Measurements from ENCODE around the gene TBP.
A peak's percentile ranks its signal among the peaks of the same experiment; 100 is the strongest.
"Not testable (repeated sequence)": the region's sequence is repeated elsewhere in the genome, so short reads cannot be mapped to it uniquely, and the experiment has no call there.

TBP gene

GRCh38 chr6:170514908-170515307 is 39.3 kb upstream of the TBP start:
- H3K36me3 ChIP-seq (ENCODE audit: control insufficient read depth, insufficient read depth, low read length) = no peaks in the 10 kb centered on the region; the same call in 1 of the 2 replicates
- no peaks in the 10 kb centered on the region for H3K27me3 ChIP-seq (ENCODE audit: control insufficient read depth, insufficient read depth, low read length)
- H3K27ac ChIP-seq (ENCODE audit: low read length) = no peak overlapping the region
- no peak for DNase-seq (ENCODE audit: low read depth, low spot score)
- no peaks in the 10 kb centered on the region; the same call in 1 of the 2 replicates for H3K4me1 ChIP-seq (ENCODE audit: control insufficient read depth, insufficient read depth, low read length)
- H3K4me3 ChIP-seq (ENCODE audit: low read length) = no peak overlapping the region
- WGBS (ENCODE audit: insufficient coverage, insufficient read length) = no CpG with 5 or more reads among the region's 1 CpG
- H3K9me3 ChIP-seq (ENCODE audit: control insufficient read depth, insufficient read depth, low read length) = no peaks in the 10 kb centered on the region

- H3K9me3 ChIP-seq (ENCODE audit: control insufficient read depth, insufficient read depth, low read length) = no peaks in the 10 kb centered on the region
- no peaks in the 10 kb centered on the region for H3K4me1 ChIP-seq (ENCODE audit: control insufficient read depth, insufficient read depth, low read length)
- WGBS (ENCODE audit: insufficient coverage, insufficient read length) = no CpG with 5 or more reads among the region's 4 CpGs
- peak; percentile 35 for DNase-seq (ENCODE audit: low read depth, low spot score)
- H3K27me3 ChIP-seq (ENCODE audit: control insufficient read depth, insufficient read depth, low read length) = no peaks in the 10 kb centered on the region
- no peak overlapping the region for H3K27ac ChIP-seq (ENCODE audit: low read length)
- H3K36me3 ChIP-seq (ENCODE audit: control insufficient read depth, insufficient read depth, low read length) = no peaks in the 10 kb centered on the region
- no peak overlapping the region for H3K4me3 ChIP-seq (ENCODE audit: low read length)
Observed at GRCh38 chr6:170516783-170517616, 37.2 kb upstream of the TBP start.

DNA sequence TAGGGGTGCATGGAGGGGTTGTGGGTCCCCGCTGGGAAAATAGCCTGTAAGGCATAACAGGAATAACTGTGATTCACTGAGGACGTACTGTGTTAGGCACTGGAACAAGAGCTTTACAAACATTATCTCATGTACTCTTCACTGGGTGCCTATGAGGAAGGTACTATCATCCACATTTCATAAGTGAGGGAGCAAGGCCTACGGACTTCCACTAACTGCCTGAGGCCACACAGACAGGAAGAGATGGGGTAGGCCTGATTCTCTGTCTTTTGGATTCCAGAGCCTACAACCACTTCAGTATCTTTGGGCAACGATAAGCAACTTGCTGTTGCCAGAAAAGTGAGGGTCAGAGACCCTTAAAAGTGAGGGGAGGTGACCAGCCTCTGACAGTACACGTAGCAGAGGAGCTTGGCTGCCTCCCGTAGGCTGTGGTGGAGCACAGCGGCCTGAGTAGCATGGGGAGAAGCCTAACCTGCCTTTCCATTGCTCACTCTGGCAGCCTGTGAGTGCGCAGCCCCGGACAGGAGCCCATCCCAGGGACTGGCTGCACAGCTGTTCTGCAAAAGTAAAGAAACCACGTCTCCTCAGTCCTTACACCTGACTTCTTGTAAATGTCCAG is 31.5 kb upstream of the TBP start:
- no CpG with 5 or more reads among the region's 10 CpGs for WGBS (ENCODE audit: insufficient coverage, insufficient read length)
- no peak overlapping the region for H3K4me3 ChIP-seq (ENCODE audit: low read length)
- H3K27ac ChIP-seq (ENCODE audit: low read length) = no peak overlapping the region
- DNase-seq (ENCODE audit: low read depth, low spot score) = peak; percentile 41
- H3K4me1 ChIP-seq (ENCODE audit: control insufficient read depth, insufficient read depth, low read length) = no peaks in the 10 kb centered on the region
- H3K9me3 ChIP-seq (ENCODE audit: control insufficient read depth, insufficient read depth, low read length) = no peaks in the 10 kb centered on the region
- no peaks in the 10 kb centered on the region for H3K36me3 ChIP-seq (ENCODE audit: control insufficient read depth, insufficient read depth, low read length)
- 0 out of 2 replicates have a peak, but pooled peaks cover 1% of the 10 kb centered on the region for H3K27me3 ChIP-seq (ENCODE audit: control insufficient read depth, insufficient read depth, low read length)

GRCh38 chr6:170523256-170524171 is 30.7 kb upstream of the TBP start:
- no peaks in the 10 kb centered on the region for H3K4me1 ChIP-seq (ENCODE audit: control insufficient read depth, insufficient read depth, low read length)

DNA sequence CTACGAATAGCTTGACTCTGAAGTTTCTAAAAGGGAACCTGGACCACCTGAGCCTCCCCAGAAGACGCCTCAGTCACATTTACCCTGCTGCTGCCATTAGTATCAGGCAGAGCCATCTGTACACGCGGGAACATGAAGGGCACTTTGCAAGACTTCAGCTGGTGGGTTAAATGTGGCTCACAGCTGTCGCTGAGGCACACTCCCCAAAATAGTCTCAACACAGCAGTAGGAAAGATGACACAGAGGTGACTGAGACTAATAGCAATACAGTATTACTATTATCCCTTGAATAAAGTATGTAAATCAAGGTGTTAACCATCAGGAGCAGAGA is 30.0 kb upstream of the TBP start:
- Histone ChIP-seq H3K4me3 (ENCODE audit: low read length) (no peak overlapping the region), H3K36me3 (ENCODE audit: control insufficient read depth, insufficient read depth, low read length) (no peaks in the 10 kb centered on the region), H3K9me3 (ENCODE audit: control insufficient read depth, insufficient read depth, low read length) (no peaks in the 10 kb centered on the region), H3K27me3 (ENCODE audit: control insufficient read depth, insufficient read depth, low read length) (0 out of 2 replicates have a peak, but pooled peaks cover 1% of the 10 kb centered on the region), H3K4me1 (ENCODE audit: control insufficient read depth, insufficient read depth, low read length) (no peaks in the 10 kb centered on the region), H3K27ac (ENCODE audit: low read length) (no peak overlapping the region)
- DNase-seq (ENCODE audit: low read depth, low spot score) = no peak
- no CpG with 5 or more reads among the region's 5 CpGs for WGBS (ENCODE audit: insufficient coverage, insufficient read length)

More at GRCh38 chr6:170523256-170524171, 30.7 kb upstream of the TBP start:
- WGBS (ENCODE audit: insufficient coverage, insufficient read length) = no CpG with 5 or more reads among the region's 9 CpGs
- Histone ChIP-seq H3K27ac (ENCODE audit: low read length) (no peak overlapping the region), H3K36me3 (ENCODE audit: control insufficient read depth, insufficient read depth, low read length) (no peaks in the 10 kb centered on the region), H3K27me3 (ENCODE audit: control insufficient read depth, insufficient read depth, low read length) (0 out of 2 replicates have a peak, but pooled peaks cover 1% of the 10 kb centered on the region), H3K4me3 (ENCODE audit: low read length) (no peak overlapping the region), H3K9me3 (ENCODE audit: control insufficient read depth, insufficient read depth, low read length) (no peaks in the 10 kb centered on the region)
- DNase-seq (ENCODE audit: low read depth, low spot score) = no peak

DNA sequence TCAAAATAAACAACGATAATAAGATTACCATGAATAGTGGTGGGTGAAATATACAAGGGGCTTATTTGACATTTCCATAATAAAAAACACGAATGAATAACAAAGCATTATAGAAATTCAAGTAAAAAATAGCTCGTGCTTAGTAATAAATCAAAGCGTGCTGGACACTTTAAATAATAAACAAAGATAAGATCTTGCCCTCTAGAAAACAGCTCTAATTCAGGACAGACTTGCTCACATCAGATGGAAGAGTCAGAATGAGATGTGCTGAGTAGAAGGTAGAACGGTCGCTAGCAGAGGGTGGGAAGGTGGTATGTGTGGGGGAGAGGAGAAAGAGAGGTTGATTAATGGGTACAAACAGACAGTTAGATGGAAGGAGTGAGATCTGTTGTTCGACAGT is 28.4 kb upstream of the TBP start:
- Histone ChIP-seq H3K9me3 (ENCODE audit: control insufficient read depth, insufficient read depth, low read length) (no peaks in the 10 kb centered on the region), H3K4me3 (ENCODE audit: low read length) (no peak overlapping the region), H3K36me3 (ENCODE audit: control insufficient read depth, insufficient read depth, low read length) (no peaks in the 10 kb centered on the region), H3K4me1 (ENCODE audit: control insufficient read depth, insufficient read depth, low read length) (no peaks in the 10 kb centered on the region), H3K27me3 (ENCODE audit: control insufficient read depth, insufficient read depth, low read length) (0 out of 2 replicates have a peak, but pooled peaks cover 1% of the 10 kb centered on the region), H3K27ac (ENCODE audit: low read length) (no peak overlapping the region)
- WGBS (ENCODE audit: insufficient coverage, insufficient read length) = 100% methylated on average over 2 of the region's 7 CpGs
- no peak for DNase-seq (ENCODE audit: low read depth, low spot score)

GRCh38 chr6:170527995-170528394 is 26.2 kb upstream of the TBP start:
- not testable (repeated sequence) for H3K36me3 ChIP-seq (ENCODE audit: control insufficient read depth, insufficient read depth, low read length); H3K9me3 ChIP-seq (ENCODE audit: control insufficient read depth, insufficient read depth, low read length); H3K4me3 ChIP-seq (ENCODE audit: low read length); H3K4me1 ChIP-seq (ENCODE audit: control insufficient read depth, insufficient read depth, low read length); DNase-seq (ENCODE audit: low read depth, low spot score); H3K27me3 ChIP-seq (ENCODE audit: control insufficient read depth, insufficient read depth, low read length); H3K27ac ChIP-seq (ENCODE audit: low read length)
- WGBS (ENCODE audit: insufficient coverage, insufficient read length) = no CpG with 5 or more reads among the region's 5 CpGs

DNA sequence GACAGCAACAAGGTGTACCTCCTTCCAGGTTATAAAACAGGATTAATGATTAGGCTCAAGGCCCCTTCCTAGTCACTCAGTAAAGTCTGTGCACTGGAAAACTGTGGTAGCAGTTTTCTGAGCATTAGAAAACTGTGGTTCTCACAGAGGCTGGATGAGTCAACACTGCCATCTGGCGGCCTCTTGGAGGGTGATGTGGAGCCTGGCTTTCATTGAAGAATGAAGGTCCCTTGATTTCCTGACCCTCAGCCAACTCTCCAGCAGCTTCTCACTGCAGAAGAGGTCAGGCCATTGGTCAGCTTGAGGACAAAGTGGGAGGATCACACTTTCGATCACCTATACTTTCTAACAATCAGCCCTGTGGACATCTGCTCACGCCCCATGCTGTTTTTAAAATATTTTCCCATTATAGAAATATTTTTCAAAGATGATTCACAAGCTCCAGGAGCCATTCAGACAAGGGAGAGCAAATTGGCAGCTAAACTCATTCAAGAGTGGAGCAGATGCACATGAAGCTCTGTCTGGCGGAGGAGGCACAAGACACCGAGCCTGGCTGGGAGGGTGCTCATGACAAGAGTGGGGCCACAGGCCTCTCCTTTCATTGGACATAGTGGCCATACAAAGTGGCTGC is 24.2 kb upstream of the TBP start:
- no CpG with 5 or more reads among the region's 5 CpGs for WGBS (ENCODE audit: insufficient coverage, insufficient read length)

GRCh38 chr6:170532867-170533488 is 21.2 kb upstream of the TBP start:
- H3K36me3 ChIP-seq (ENCODE audit: control insufficient read depth, insufficient read depth, low read length) = peaks cover 22% of the 10 kb centered on the region; the same call in 1 of the 2 replicates
- H3K27ac ChIP-seq (ENCODE audit: low read length) = no peak overlapping the region
- H3K4me1 ChIP-seq (ENCODE audit: control insufficient read depth, insufficient read depth, low read length) = no peaks in the 10 kb centered on the region
- DNase-seq (ENCODE audit: low read depth, low spot score) = no peak
- no peak overlapping the region for H3K4me3 ChIP-seq (ENCODE audit: low read length)
- no peaks in the 10 kb centered on the region for H3K9me3 ChIP-seq (ENCODE audit: control insufficient read depth, insufficient read depth, low read length)
- H3K27me3 ChIP-seq (ENCODE audit: control insufficient read depth, insufficient read depth, low read length) = no peaks in the 10 kb centered on the region
- WGBS (ENCODE audit: insufficient coverage, insufficient read length) = no CpG with 5 or more reads among the region's 7 CpGs

More for the DNA sequence above, 24.2 kb upstream of the TBP start:
- DNase-seq (ENCODE audit: low read depth, low spot score) = no peak
- H3K4me3 ChIP-seq (ENCODE audit: low read length) = no peak overlapping the region
- no peaks in the 10 kb centered on the region for H3K9me3 ChIP-seq (ENCODE audit: control insufficient read depth, insufficient read depth, low read length)
- no peak overlapping the region for H3K27ac ChIP-seq (ENCODE audit: low read length)
- peaks cover 5% of the 10 kb centered on the region; the same call in 1 of the 2 replicates for H3K36me3 ChIP-seq (ENCODE audit: control insufficient read depth, insufficient read depth, low read length)
- no peaks in the 10 kb centered on the region for H3K4me1 ChIP-seq (ENCODE audit: control insufficient read depth, insufficient read depth, low read length)
- 0 out of 2 replicates have a peak, but pooled peaks cover under 1% of the 10 kb centered on the region for H3K27me3 ChIP-seq (ENCODE audit: control insufficient read depth, insufficient read depth, low read length)

Data from iPS DF 6.9 (cell line).